ENCODE results near the gene KRT73. TPM values are rescaled to one million over a fixed set of nuclear protein-coding genes. Genes with fewer than 3 reads are reported as not detected.
"Not testable (repeated sequence)": the region's sequence is repeated elsewhere in the genome, so short reads cannot be mapped to it uniquely, and the experiment has no call there.

The KRT73 gene
- total and polyA plus RNA-seq, 7 experiments from 2014 or later = 1.0 to 96.4 (median 26.7) TPM

GRCh38 chr12:52601671-52602070, 16.7 kb downstream of the KRT73 start:
- H3K4me3 ChIP-seq (ENCODE audit: low read length) = no peak overlapping the region
- H3K36me3 ChIP-seq (ENCODE audit: control insufficient read depth in 2 of 3, insufficient read depth in 3 of 3, low read length in 3 of 3) = no peaks in the 10 kb centered on the region
- H3K4me1 Mint-ChIP-seq = peaks cover 20 to 79% (median 66%) of the 10 kb centered on the region in 7 donors
- H3K9me3 ChIP-seq (ENCODE audit: control insufficient read depth in 2 of 3, low read length in 3 of 3) = no peaks in the 10 kb centered on the region
- H3K4me3 Mint-ChIP-seq = peak overlapping the region in 4 of 10 donors; percentile 56 to 71 (median 65)
- H3K36me3 Mint-ChIP-seq = peaks cover 5 to 28% (median 12%) of the 10 kb centered on the region in 5 donors
- H3K27ac Mint-ChIP-seq = peak overlapping the region in 7 of 9 donors; percentile 24 to 97 (median 59)
- H3K27me3 Mint-ChIP-seq = peaks cover 0 to 31% (median 0%) of the 10 kb centered on the region in 5 donors
- no peaks in the 10 kb centered on the region for H3K27me3 ChIP-seq (ENCODE audit: control insufficient read depth in 2 of 2, insufficient read depth in 2 of 2, low read length in 2 of 2)
- H3K27ac ChIP-seq (ENCODE audit: low read depth, low read length) = no peak overlapping the region
- H3K4me1 ChIP-seq (ENCODE audit: control insufficient read depth in 2 of 2, insufficient read depth in 2 of 2, low read length in 2 of 2) = peaks cover 0 to 46% of the 10 kb centered on the region in 2 donors
- ATAC-seq (no peak), DNase-seq (peak in 1 of 9 donors; percentile 15)
- ChIA-PET CTCF (no interaction called here), POLR2A (interaction anchor here (2.1 kb wide), 1 partner anchor 13 kb away, joined by 5 read pairs; no protein-coding TSS in a partner anchor)
- peaks cover 0 to 4% (median 0%) of the 10 kb centered on the region in 11 donors for H3K9me3 Mint-ChIP-seq
- intact Hi-C loops (cut with micrococcal nuclease) = no loop called here

- CTCF ChIA-PET = no interaction called here
- peak within 1 kb of the TSS in 8 of 9 donors; percentile 37 to 97 (median 93) for H3K27ac Mint-ChIP-seq
- ATAC-seq (no peak), DNase-seq (peak in 1 of 9 donors; percentile 12)
- peaks cover 18 to 72% (median 61%) of the 10 kb centered on the region in 7 donors for H3K4me1 Mint-ChIP-seq
- Histone ChIP-seq H3K9me3 (ENCODE audit: control insufficient read depth in 2 of 3, low read length in 3 of 3) (no peaks in the 10 kb centered on the region), H3K27me3 (ENCODE audit: control insufficient read depth in 2 of 2, insufficient read depth in 2 of 2, low read length in 2 of 2) (no peaks in the 10 kb centered on the region), H3K4me1 (ENCODE audit: control insufficient read depth in 2 of 2, insufficient read depth in 2 of 2, low read length in 2 of 2) (peaks cover 0 to 40% of the 10 kb centered on the region in 2 donors), H3K36me3 (ENCODE audit: control insufficient read depth in 2 of 3, insufficient read depth in 3 of 3, low read length in 3 of 3) (no peaks in the 10 kb centered on the region), H3K4me3 (ENCODE audit: low read length) (no peak within 1 kb of the TSS), H3K27ac (ENCODE audit: low read depth, low read length) (no peak within 1 kb of the TSS)
- peak within 1 kb of the TSS in 6 of 10 donors; percentile 29 to 71 (median 64) for H3K4me3 Mint-ChIP-seq
- H3K9me3 Mint-ChIP-seq = peaks cover 0 to 4% (median 0%) of the 10 kb centered on the region in 11 donors
- peaks cover 0 to 32% (median 0%) of the 10 kb centered on the region in 5 donors for H3K27me3 Mint-ChIP-seq
- intact Hi-C loops (cut with micrococcal nuclease) = no loop called here
- POLR2A ChIA-PET = interaction anchor here (2.1 to 2.3 kb wide), 2 partner anchors 9 to 12 kb away, joined by 5 to 10 read pairs; no protein-coding TSS in a partner anchor
- H3K36me3 Mint-ChIP-seq = peaks cover 5 to 28% (median 12%) of the 10 kb centered on the region in 5 donors
These were observed 17.3 kb downstream of the KRT73 start, which contains the start of gene KRT72 for GRCh38 chr12:52600941-52601481. Gene KRT72 (minus strand): TSS chr12:52601463. CDS start chr12:52601452, 11 bp downstream.

- intact Hi-C loops (cut with micrococcal nuclease) = no loop called here
- Mint-ChIP-seq H3K4me1 (peaks cover 14 to 67% (median 55%) of the 10 kb centered on the region in 7 donors), H3K36me3 (peaks cover 5 to 29% (median 9%) of the 10 kb centered on the region in 5 donors), H3K9me3 (peaks cover 0 to 1% (median 0%) of the 10 kb centered on the region in 11 donors), H3K27me3 (peaks cover 0 to 37% (median 0%) of the 10 kb centered on the region in 5 donors), H3K27ac (peak overlapping the region in 4 of 9 donors; percentile 37 to 63 (median 52)), H3K4me3 (no peak overlapping the region)
- H3K9me3 ChIP-seq (ENCODE audit: control insufficient read depth in 2 of 3, low read length in 3 of 3) = no peaks in the 10 kb centered on the region
- no peak overlapping the region for H3K27ac ChIP-seq (ENCODE audit: low read depth, low read length)
- H3K36me3 ChIP-seq (ENCODE audit: control insufficient read depth in 2 of 3, insufficient read depth in 3 of 3, low read length in 3 of 3) = no peaks in the 10 kb centered on the region
- DNase-seq (no peak), ATAC-seq (no peak)
- POLR2A ChIA-PET = interaction anchor here (1.1 to 2.3 kb wide), 2 partner anchors 10 to 32 kb away, joined by 3 to 10 read pairs; no protein-coding TSS in a partner anchor
- CTCF ChIA-PET = interaction anchor here (1.9 kb wide), 1 partner anchor 10 kb away, joined by 7 read pairs; no protein-coding TSS in a partner anchor
- no peak overlapping the region for H3K4me3 ChIP-seq (ENCODE audit: low read length)
- no peaks in the 10 kb centered on the region for H3K27me3 ChIP-seq (ENCODE audit: control insufficient read depth in 2 of 2, insufficient read depth in 2 of 2, low read length in 2 of 2)
- H3K4me1 ChIP-seq (ENCODE audit: control insufficient read depth in 2 of 2, insufficient read depth in 2 of 2, low read length in 2 of 2) = peaks cover 0 to 34% of the 10 kb centered on the region in 2 donors
These were observed 17.9 kb downstream of the KRT73 start for GRCh38 chr12:52600475-52600874.

- DNase-seq (no peak), ATAC-seq (no peak)
- Mint-ChIP-seq H3K9me3 (peaks cover 0 to 1% (median 0%) of the 10 kb centered on the region in 11 donors), H3K27me3 (peaks cover 0 to 39% (median 0%) of the 10 kb centered on the region in 5 donors), H3K36me3 (peaks cover 3 to 29% (median 9%) of the 10 kb centered on the region in 5 donors), H3K4me1 (peaks cover 11 to 63% (median 51%) of the 10 kb centered on the region in 7 donors), H3K27ac (peak overlapping the region in 6 of 9 donors; percentile 7 to 86 (median 41)), H3K4me3 (no peak overlapping the region)
- Histone ChIP-seq H3K9me3 (ENCODE audit: control insufficient read depth in 2 of 3, low read length in 3 of 3) (no peaks in the 10 kb centered on the region), H3K27ac (ENCODE audit: low read depth, low read length) (no peak overlapping the region), H3K27me3 (ENCODE audit: control insufficient read depth in 2 of 2, insufficient read depth in 2 of 2, low read length in 2 of 2) (no peaks in the 10 kb centered on the region), H3K36me3 (ENCODE audit: control insufficient read depth in 2 of 3, insufficient read depth in 3 of 3, low read length in 3 of 3) (no peaks in the 10 kb centered on the region), H3K4me1 (ENCODE audit: control insufficient read depth in 2 of 2, insufficient read depth in 2 of 2, low read length in 2 of 2) (peaks cover 0 to 30% of the 10 kb centered on the region in 2 donors), H3K4me3 (ENCODE audit: low read length) (no peak overlapping the region)
- intact Hi-C loops (cut with micrococcal nuclease) = no loop called here
- CTCF ChIA-PET = interaction anchor here (0.7 to 1.9 kb wide), 2 partner anchors 11 kb away, joined by 3 to 7 read pairs; no protein-coding TSS in a partner anchor
- POLR2A ChIA-PET = interaction anchor here (1.1 to 2.3 kb wide), 3 partner anchors 8 to 33 kb away, joined by 3 to 10 read pairs (median 6); no protein-coding TSS in a partner anchor
These were observed 18.3 kb downstream of the KRT73 start for GRCh38 chr12:52600071-52600470.

GRCh38 chr12:52598966-52599365, 19.4 kb downstream of the KRT73 start:
- Histone ChIP-seq H3K4me1 (ENCODE audit: control insufficient read depth in 2 of 2, insufficient read depth in 2 of 2, low read length in 2 of 2) (peaks cover 0 to 21% of the 10 kb centered on the region in 2 donors), H3K27me3 (ENCODE audit: control insufficient read depth in 2 of 2, insufficient read depth in 2 of 2, low read length in 2 of 2) (no peaks in the 10 kb centered on the region), H3K4me3 (ENCODE audit: low read length) (no peak overlapping the region), H3K36me3 (ENCODE audit: control insufficient read depth in 2 of 3, insufficient read depth in 3 of 3, low read length in 3 of 3) (no peaks in the 10 kb centered on the region), H3K27ac (ENCODE audit: low read depth, low read length) (no peak overlapping the region), H3K9me3 (ENCODE audit: control insufficient read depth in 2 of 3, low read length in 3 of 3) (no peaks in the 10 kb centered on the region)
- Mint-ChIP-seq H3K4me1 (peaks cover 4 to 52% (median 40%) of the 10 kb centered on the region in 7 donors), H3K9me3 (peaks cover 0 to 1% (median 0%) of the 10 kb centered on the region in 11 donors), H3K4me3 (no peak overlapping the region), H3K27me3 (peaks cover 0 to 43% (median 0%) of the 10 kb centered on the region in 5 donors), H3K27ac (peak overlapping the region in 3 of 9 donors; percentile 32 to 71 (median 67)), H3K36me3 (peaks cover 0 to 34% (median 9%) of the 10 kb centered on the region in 5 donors)
- ChIA-PET CTCF (interaction anchor here (1.9 kb wide), 1 partner anchor 12 kb away, joined by 7 read pairs; no protein-coding TSS in a partner anchor), POLR2A (interaction anchor here (1.0 to 2.3 kb wide), 3 partner anchors 9 to 11 kb away, joined by 3 to 10 read pairs (median 6); no protein-coding TSS in a partner anchor)
- ATAC-seq (no peak), DNase-seq (no peak)
- intact Hi-C loops (cut with micrococcal nuclease) = no loop called here

GRCh38 chr12:52594237-52594636, 24.1 kb downstream of the KRT73 start:
- DNase-seq; H3K36me3 ChIP-seq (ENCODE audit: control insufficient read depth in 2 of 3, insufficient read depth in 3 of 3, low read length in 3 of 3); H3K27me3 ChIP-seq (ENCODE audit: control insufficient read depth in 2 of 2, insufficient read depth in 2 of 2, low read length in 2 of 2); H3K4me3 ChIP-seq (ENCODE audit: low read length); H3K4me1 ChIP-seq (ENCODE audit: control insufficient read depth in 2 of 2, insufficient read depth in 2 of 2, low read length in 2 of 2); H3K27ac Mint-ChIP-seq; H3K9me3 ChIP-seq (ENCODE audit: control insufficient read depth in 2 of 3, low read length in 3 of 3); H3K27ac ChIP-seq (ENCODE audit: low read depth, low read length); ATAC-seq; intact Hi-C loops (cut with micrococcal nuclease); H3K4me3 Mint-ChIP-seq; H3K9me3 Mint-ChIP-seq: not testable (repeated sequence)
- Mint-ChIP-seq H3K36me3 (peaks cover 0 to 50% (median 8%) of the 10 kb centered on the region in 5 donors), H3K27me3 (peaks cover 0 to 35% (median 0%) of the 10 kb centered on the region in 5 donors), H3K4me1 (peaks cover 2 to 47% (median 39%) of the 10 kb centered on the region in 7 donors)
- ChIA-PET POLR2A (interaction anchor here (1.1 to 5.3 kb wide), 5 partner anchors 8 to 97 kb away, joined by 4 to 27 read pairs (median 5); no protein-coding TSS in a partner anchor), CTCF (interaction anchor here (0.9 to 14.0 kb wide), 3 partner anchors 8 to 276 kb away, joined by 4 to 163 read pairs (median 7); no protein-coding TSS in a partner anchor)

All from naive thymus-derived CD4-positive, alpha-beta T cell (primary cell).